Erythroblast (primary cell): ENCODE data around the gene SNED1.
A peak's percentile ranks its signal among the peaks of the same experiment; 100 is the strongest.

Experiments used
- DNase-seq, 2 experiments: peaks; one replicate each; lab custom pipeline; 2025; lab: John Stamatoyannopoulos, UW
- GATA1 ChIP-seq: IDR thresholded peaks from 2 replicates; pipeline ENCODE4 v1.6.1; 2011; ENCODE audit warnings: low read depth, mild to moderate bottlenecking, control low read depth, low read length, moderate library complexity
- POLR2A ChIP-seq: IDR thresholded peaks from 2 replicates; pipeline ENCODE4 v1.6.1; 2011; ENCODE audit warnings: mild to moderate bottlenecking, low read length

The SNED1 gene

GRCh38 chr2:241049739-241050623 lies 51.6 kb downstream of the SNED1 start:
- TF ChIP-seq POLR2A (no peak), GATA1 (no peak)
- peak; percentile 27 to 34 for DNase-seq

GRCh38 chr2:241050624-241051577 lies 52.5 kb downstream of the SNED1 start:
- no peak for DNase-seq
- TF ChIP-seq POLR2A, result no peak
- no peak for TF ChIP-seq GATA1

GRCh38 chr2:241051578-241052487 lies 53.4 kb downstream of the SNED1 start:
- no peak for DNase-seq
- TF ChIP-seq POLR2A, result no peak
- no peak for TF ChIP-seq GATA1

- no peak for DNase-seq
- no peak for TF ChIP-seq GATA1
- no peak for TF ChIP-seq POLR2A
Measured at GRCh38 chr2:241052677-241053360, 54.4 kb downstream of the SNED1 start.

- no peak for DNase-seq
Measured at GRCh38 chr2:241053576-241054251, 55.3 kb downstream of the SNED1 start.

GRCh38 chr2:241061275-241061674 lies 62.9 kb downstream of the SNED1 start:
- no peak for TF ChIP-seq POLR2A
- TF ChIP-seq GATA1, result no peak
- DNase-seq, result no peak

More at GRCh38 chr2:241053576-241054251, 55.3 kb downstream of the SNED1 start:
- TF ChIP-seq GATA1, result no peak
- TF ChIP-seq POLR2A, result no peak

GRCh38 chr2:241062389-241063092 lies 64.1 kb downstream of the SNED1 start:
- TF ChIP-seq GATA1, result no peak
- no peak for TF ChIP-seq POLR2A
- DNase-seq, result no peak

GRCh38 chr2:241063093-241063551 lies 64.7 kb downstream of the SNED1 start:
- DNase-seq, result no peak
- TF ChIP-seq GATA1, result no peak
- no peak for TF ChIP-seq POLR2A

GRCh38 chr2:241063587-241063986 lies 65.2 kb downstream of the SNED1 start:
- TF ChIP-seq GATA1 (no peak), POLR2A (no peak)
- DNase-seq, result no peak

- peak in 1 of 2 experiments; percentile 12 for DNase-seq
- TF ChIP-seq GATA1 (no peak), POLR2A (no peak)
Measured at GRCh38 chr2:241064008-241064801, 65.8 kb downstream of the SNED1 start.
